Testis (tissue), 2 donors: ENCODE measurements around the gene KCNK5.

Source experiments
- POLR2A ChIP-seq: fragments of 450-650 bp; IDR thresholded peaks from one replicate; pipeline ENCODE4 v1.6.1; 2017; ENCODE audit warnings: antibody characterized with exemption, mild to moderate bottlenecking, moderate library complexity
- TF ChIP-seq, protein P1 (sequence below), 3 experiments: fragments of 450-650 bp in 2 of 3; fragments of 200-600 bp in 1 of 3; sonication (generic) in 1 of 3; IDR thresholded peaks; one replicate each; pipeline ENCODE4 v1.5.1; 2016 to 2019; ENCODE audit warnings: antibody characterized with exemption in 3 of 3, mild to moderate bottlenecking in 2 of 3, moderate library complexity in 1 of 3

GRCh38 chr6:39153766-39154397, 75.4 kb downstream of the KCNK5 start:
- TF ChIP-seq, protein P1, sequence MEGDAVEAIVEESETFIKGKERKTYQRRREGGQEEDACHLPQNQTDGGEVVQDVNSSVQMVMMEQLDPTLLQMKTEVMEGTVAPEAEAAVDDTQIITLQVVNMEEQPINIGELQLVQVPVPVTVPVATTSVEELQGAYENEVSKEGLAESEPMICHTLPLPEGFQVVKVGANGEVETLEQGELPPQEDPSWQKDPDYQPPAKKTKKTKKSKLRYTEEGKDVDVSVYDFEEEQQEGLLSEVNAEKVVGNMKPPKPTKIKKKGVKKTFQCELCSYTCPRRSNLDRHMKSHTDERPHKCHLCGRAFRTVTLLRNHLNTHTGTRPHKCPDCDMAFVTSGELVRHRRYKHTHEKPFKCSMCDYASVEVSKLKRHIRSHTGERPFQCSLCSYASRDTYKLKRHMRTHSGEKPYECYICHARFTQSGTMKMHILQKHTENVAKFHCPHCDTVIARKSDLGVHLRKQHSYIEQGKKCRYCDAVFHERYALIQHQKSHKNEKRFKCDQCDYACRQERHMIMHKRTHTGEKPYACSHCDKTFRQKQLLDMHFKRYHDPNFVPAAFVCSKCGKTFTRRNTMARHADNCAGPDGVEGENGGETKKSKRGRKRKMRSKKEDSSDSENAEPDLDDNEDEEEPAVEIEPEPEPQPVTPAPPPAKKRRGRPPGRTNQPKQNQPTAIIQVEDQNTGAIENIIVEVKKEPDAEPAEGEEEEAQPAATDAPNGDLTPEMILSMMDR (IDR thresholded peaks at IDR 0.05): no peak
- no peak for TF ChIP-seq POLR2A
